T1000 (cell line): ENCODE results near the gene KDM5C.

Experiments used
- DNase-seq: peaks from one replicate; lab custom pipeline; 2025; ENCODE audit warnings: mixed read lengths; lab: John Stamatoyannopoulos, UW

The KDM5C gene

DNA sequence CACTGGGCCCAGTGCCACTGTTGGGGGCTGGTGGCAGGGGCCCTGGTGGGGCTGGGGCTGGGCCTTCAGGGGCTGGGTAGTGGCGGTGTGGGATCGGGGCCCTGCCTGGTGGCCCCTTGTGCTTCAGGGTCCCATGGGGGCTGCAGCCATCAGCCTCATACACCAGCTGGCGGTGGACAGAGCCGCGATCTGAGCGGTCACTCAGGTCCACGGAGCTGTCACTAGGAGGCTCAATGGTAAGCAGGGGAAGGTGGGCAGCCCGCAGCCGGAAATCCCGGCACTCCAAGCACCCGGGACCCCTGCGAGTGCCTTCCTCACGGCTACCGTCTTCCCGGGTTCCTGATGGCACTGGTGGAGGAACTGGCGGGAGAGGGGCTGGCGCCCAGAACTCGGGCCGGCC, 25.5 kb upstream of the KDM5C start:
- DNase-seq, result no peak

- DNase-seq, result no peak
These were observed 24.5 kb upstream of the KDM5C start for GRCh38 chrX:53249408-53250042.

DNA sequence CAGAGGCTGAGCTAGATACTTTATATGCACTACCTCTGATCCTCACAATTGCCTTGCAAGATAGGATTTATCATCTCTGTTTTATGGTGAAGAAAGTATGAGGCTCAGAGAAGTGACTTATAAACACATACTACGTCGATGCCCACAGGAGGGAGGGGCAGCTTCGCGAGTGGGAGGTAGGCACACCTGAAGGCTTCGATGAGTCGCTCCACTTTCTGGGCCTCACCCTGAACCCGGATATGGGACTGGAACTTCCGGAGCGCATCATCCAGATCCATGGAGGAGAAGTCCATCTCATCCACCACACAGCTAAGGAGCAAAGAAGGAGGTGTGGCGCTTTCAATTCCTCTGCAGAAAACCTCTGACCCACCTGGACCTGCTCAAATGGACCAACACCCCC, 22.9 kb upstream of the KDM5C start:
- DNase-seq, result no peak

GRCh38 chrX:53246231-53246630, 21.2 kb upstream of the KDM5C start:
- no peak for DNase-seq

- DNase-seq, result no peak
These were observed 19.6 kb upstream of the KDM5C start for GRCh38 chrX:53244610-53245009.

DNA sequence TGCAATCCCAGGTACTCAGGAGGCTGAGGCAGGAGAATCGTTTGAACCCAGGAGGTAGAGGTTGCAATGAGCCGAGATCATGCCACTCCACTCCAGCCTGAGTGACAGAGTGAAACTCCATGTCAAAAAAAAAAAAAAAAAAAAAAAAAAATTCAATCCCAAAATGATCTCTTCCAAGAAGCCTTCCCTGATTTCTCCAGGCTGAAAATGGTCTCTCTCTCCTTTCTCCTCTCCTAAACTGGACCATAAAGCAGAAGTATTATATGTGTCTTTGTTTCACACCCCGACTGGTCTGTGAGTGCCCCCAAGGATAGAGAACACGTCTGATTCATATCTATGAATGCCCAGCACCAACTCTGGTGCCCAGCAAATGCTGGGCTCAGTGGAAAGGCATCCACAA, 17.3 kb upstream of the KDM5C start:
- no peak for DNase-seq

DNA sequence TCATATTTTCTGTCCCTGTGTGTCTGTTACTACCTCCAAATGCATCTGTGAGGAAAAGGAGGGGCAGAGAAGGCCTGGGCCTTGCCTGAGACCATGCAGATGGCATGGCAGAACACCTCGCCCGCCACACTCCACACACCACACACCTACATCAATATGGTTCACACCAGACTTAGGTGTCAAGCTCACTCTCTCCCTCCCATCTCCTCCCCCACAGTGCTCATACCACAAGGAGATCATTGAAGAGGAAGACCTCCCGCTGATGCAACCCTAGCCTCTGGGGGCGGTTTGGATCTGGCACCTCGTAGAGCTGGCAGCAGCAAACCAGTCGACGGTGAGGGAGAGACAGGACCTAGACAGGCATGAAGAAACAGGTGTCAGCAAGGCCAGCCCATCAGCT, 16.6 kb upstream of the KDM5C start:
- no peak for DNase-seq

DNA sequence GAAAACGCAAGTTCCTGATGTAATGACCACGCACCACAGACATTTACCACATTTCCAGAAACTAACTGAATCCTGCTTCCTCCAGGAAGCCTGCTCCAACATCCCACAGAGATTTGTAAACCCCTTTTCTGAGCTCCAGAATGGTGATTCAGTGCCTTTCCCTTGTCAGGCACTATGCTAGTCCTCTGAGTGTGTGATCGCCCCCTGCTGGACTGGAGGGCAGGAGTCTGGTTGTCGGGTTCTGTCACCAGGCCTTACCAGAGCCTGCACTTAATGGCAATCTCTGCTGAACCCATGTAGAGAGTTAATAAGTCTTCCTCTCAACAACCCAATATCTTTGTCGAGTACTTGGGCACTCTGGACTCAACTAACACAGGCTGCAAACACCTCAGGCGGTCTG, 14.5 kb upstream of the KDM5C start:
- DNase-seq, result no peak

- no peak for DNase-seq
These were observed 12.0 kb upstream of the KDM5C start for GRCh38 chrX:53237056-53237455.

GRCh38 chrX:53236025-53236679, 11.1 kb upstream of the KDM5C start:
- no peak for DNase-seq

GRCh38 chrX:53235566-53235965, 10.6 kb upstream of the KDM5C start:
- DNase-seq, result no peak

- no peak for DNase-seq
These were observed 9.5 kb upstream of the KDM5C start for GRCh38 chrX:53234484-53234883.

DNA sequence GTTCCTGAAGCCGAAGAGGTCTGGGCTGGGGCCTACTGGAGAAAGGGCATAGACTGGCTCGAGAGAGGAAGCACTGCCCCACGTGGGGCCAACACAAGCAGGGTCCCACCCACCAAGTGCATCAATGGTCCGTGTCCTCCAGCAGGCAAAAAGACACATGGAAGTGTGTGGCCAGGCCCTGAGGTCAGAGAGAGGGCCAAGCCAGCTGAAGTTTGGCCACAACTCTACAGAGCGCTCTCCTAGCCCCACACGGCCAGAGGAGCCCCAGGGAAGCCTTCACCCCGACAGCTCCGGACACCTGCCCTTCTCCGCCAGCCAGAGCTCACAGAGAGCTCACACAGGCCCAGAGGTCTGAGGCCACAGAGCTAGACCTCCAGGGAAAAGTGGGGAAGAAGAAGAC, 8.5 kb upstream of the KDM5C start:
- DNase-seq, result no peak

DNA sequence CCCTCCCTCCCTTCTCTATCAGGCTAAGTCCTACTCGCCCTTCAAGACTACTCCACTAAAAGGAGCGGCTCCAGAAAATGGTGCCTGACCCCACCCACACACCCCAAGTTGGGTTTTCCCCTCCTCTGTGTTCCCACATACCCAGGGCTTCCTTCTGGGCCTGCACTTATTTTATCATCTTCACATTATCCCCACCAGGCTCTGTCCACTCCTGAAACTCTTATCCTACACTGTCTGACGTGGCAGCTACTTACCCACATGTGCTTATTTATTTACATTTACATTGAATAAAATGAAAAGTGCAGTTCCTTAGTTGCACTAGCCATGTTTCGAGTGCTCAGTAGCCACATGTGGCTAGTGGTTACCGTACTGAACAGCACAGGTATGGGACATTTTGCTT, 5.1 kb upstream of the KDM5C start:
- DNase-seq, result no peak

- no peak for DNase-seq
These were observed 2.3 kb upstream of the KDM5C start for GRCh38 chrX:53227224-53227765.

DNA sequence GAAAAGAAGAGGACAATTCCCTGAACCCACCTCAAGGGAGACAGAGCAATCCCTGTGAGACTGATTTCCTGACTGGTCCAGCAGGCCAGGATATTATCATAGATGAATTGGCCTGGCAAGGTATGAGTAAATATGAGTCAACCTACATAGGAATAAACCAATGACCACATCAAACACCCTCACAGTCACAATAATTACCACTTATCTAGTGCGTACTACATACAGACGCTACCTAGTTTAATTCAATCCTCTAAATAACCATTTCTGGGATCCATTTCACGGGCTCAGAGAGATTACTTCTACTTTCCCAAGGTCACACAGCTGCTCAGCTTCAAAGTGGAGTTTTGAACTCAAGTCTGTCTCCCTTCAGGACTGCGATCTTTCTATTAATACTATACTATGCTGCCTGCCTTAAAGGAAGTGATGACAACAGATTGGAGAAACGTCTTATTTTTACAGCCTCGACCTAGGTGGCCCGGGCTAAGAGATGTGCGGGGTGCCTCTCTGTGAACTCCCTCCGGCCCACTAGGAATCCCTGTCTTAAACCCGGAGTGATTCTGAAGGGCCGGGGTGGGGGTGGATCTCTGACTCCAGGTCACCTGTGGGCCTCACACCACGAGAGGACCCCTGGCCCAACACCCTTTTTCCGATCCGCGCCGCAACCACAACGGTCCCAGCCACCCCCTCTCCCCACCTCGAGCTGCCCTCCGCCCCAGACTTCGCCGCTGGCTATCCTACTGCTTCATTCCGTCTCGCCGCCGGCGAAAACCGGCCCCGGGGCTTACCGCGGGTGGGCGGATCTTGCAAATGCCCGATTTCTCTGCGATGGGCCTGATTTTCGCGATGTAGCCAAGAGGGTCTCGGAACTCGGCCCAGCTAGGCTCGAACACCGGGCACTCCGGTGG, 800 bp downstream of the KDM5C start:
- no peak for DNase-seq

GRCh38 chrX:53223068-53223693, 1.8 kb downstream of the KDM5C start:
- no peak for DNase-seq

DNA sequence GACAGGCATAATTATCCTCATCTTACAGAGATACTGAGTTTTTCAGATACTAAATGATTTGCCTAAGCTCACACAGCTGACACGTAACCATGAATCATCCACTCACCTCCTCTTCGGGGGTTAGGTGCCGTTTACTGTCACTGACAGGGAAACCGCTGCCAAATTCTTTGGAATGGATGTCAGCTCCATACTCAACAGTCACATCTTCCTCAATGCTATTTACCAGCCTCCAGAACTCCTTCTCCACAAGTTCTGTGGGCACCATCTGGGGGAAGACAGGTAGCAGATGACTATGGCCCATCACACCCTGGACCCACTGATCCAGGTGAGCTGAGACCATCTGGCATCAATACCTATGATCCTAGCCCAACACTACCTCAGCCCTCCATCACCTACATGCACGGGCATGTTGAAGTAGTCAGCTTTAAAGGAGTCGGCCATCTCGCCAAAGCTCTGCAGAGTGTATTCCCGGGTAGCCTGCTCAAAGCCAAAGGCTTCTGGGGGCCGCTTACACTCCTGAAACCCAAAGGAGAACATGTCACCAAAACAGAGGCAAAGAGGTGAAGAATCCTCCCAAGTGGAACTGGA, 13.5 kb downstream of the KDM5C start:
- DNase-seq, result no peak

DNA sequence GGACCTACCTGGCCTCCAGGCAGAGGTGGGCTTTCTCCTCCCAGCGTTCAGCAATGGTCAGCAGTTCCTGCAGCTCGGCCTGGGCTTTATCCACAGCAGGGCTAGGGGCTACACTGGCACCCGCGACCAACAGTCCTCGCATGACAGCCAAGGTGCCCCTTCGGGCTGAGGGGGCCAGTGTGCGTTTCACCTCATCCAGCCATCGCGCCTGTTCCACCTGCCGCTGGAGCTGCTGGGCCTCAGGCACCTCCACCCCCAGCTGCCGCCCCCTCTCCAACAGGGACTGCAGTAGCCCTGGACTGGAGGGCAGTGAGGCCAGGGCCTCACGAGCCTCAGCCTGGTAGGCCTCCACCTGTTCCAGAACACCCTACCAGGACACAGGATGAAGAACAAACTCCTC, 28.3 kb downstream of the KDM5C start:
- no peak for DNase-seq

DNA sequence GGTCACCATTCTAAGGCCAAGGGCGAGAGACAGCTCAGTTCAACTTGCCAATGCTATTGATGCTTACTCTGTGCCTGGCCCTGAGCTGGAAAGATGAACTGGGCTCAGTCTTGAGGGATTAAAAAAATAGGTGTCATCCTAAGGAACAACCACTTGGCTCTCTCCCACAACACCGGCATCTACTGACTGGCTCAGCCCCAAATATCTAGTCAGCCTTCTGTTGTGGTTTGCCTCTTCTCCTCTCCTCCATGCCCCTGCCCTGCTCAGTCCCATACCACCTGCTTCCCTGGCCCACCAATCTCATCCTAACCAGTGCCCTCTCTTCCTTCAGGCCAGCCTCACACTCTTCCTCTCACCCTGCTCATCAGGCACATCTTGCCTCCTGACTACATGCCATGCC, 29.6 kb downstream of the KDM5C start:
- no peak for DNase-seq

DNA sequence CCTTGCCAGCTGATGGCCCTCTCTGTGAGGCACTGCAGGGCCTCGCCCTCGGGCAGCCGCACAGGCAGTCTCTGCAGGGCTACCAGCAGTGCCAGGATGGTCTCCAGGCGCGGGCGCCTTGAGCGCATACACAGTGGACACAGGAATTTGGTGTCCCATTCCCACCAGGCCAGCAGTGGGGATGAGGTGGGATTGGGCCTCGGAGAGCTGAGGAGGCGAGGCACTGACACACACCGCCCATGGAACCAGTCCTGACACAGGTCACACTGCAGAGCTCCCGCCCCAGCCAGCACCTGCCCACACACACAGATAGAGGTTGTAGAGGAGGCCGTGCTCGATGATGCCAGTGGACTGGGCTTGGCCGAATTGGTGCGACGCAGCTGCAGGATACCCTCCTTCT, 30.7 kb downstream of the KDM5C start:
- no peak for DNase-seq

GRCh38 chrX:53193093-53193492, 31.9 kb downstream of the KDM5C start:
- no peak for DNase-seq
